Endothelial cell (in vitro differentiated cells): ENCODE measurements around the gene C2CD2L. TPM values are rescaled to one million over a fixed set of nuclear protein-coding genes. Genes with fewer than 3 reads are reported as not detected.

Experiments used
- DNase-seq: peaks from one replicate; pipeline ENCODE4 v3.0.0; 2021; ENCODE audit warnings: low spot score
- H3K27ac Mint-ChIP-seq: one replicate; pipeline ENCODE4 v1.8.0; 2021; ENCODE audit warnings: mixed read lengths, inconsistent platforms; ENCODE audit not compliant: unreplicated experiment
- H3K27me3 Mint-ChIP-seq: one replicate; pipeline ENCODE4 v1.8.0; 2021; ENCODE audit warnings: mild to moderate bottlenecking, moderate library complexity, mixed read lengths, inconsistent platforms; ENCODE audit not compliant: unreplicated experiment
- H3K36me3 Mint-ChIP-seq: one replicate; pipeline ENCODE4 v1.8.0; 2021; ENCODE audit warnings: mild to moderate bottlenecking, low read depth, mixed read lengths, inconsistent platforms; ENCODE audit not compliant: unreplicated experiment
- H3K4me1 Mint-ChIP-seq: one replicate; pipeline ENCODE4 v1.8.0; 2021; ENCODE audit warnings: mild to moderate bottlenecking, mixed read lengths, inconsistent platforms; ENCODE audit not compliant: unreplicated experiment
- H3K4me3 Mint-ChIP-seq: one replicate; pipeline ENCODE4 v1.8.0; 2021; ENCODE audit warnings: mild to moderate bottlenecking, mixed read lengths, inconsistent platforms; ENCODE audit not compliant: unreplicated experiment
- H3K9me3 Mint-ChIP-seq: one replicate; pipeline ENCODE4 v1.8.0; 2021; ENCODE audit warnings: mixed read lengths, inconsistent platforms; ENCODE audit not compliant: unreplicated experiment
- total RNA-seq: library from RNA; stranded (reverse); fragmentation: NEBNext Ultra II Directional; extraction: Animal tissue kit (Norgen Biotek cat#: 25700); gene quantifications from one replicate; pipeline ENCODE4 v1.2.1, GENCODE V29; 2021; ENCODE audit not compliant: unreplicated experiment
- TF ChIP-seq, protein P1 (sequence below): fragments of 200-600 bp; sonication (generic); IDR thresholded peaks from one replicate; pipeline ENCODE4 v1.5.0; 2021; ENCODE audit warnings: antibody characterized with exemption; ENCODE audit not compliant: unreplicated experiment

The C2CD2L gene
- total RNA-seq, 1 donor from 2014 or later: 11.7 TPM

GRCh38 chr11:119149786-119150275, 42.7 kb downstream of the C2CD2L start:
- peaks cover 6% of the 10 kb centered on the region for H3K4me1 Mint-ChIP-seq
- H3K9me3 Mint-ChIP-seq: no peaks in the 10 kb centered on the region
- peak overlapping the region; percentile 49 for H3K4me3 Mint-ChIP-seq
- TF ChIP-seq, protein P1, sequence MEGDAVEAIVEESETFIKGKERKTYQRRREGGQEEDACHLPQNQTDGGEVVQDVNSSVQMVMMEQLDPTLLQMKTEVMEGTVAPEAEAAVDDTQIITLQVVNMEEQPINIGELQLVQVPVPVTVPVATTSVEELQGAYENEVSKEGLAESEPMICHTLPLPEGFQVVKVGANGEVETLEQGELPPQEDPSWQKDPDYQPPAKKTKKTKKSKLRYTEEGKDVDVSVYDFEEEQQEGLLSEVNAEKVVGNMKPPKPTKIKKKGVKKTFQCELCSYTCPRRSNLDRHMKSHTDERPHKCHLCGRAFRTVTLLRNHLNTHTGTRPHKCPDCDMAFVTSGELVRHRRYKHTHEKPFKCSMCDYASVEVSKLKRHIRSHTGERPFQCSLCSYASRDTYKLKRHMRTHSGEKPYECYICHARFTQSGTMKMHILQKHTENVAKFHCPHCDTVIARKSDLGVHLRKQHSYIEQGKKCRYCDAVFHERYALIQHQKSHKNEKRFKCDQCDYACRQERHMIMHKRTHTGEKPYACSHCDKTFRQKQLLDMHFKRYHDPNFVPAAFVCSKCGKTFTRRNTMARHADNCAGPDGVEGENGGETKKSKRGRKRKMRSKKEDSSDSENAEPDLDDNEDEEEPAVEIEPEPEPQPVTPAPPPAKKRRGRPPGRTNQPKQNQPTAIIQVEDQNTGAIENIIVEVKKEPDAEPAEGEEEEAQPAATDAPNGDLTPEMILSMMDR: no peak
- no peak for DNase-seq
- no peak overlapping the region for H3K27ac Mint-ChIP-seq
- peaks cover 29% of the 10 kb centered on the region for H3K27me3 Mint-ChIP-seq
- H3K36me3 Mint-ChIP-seq: no peaks in the 10 kb centered on the region

DNA sequence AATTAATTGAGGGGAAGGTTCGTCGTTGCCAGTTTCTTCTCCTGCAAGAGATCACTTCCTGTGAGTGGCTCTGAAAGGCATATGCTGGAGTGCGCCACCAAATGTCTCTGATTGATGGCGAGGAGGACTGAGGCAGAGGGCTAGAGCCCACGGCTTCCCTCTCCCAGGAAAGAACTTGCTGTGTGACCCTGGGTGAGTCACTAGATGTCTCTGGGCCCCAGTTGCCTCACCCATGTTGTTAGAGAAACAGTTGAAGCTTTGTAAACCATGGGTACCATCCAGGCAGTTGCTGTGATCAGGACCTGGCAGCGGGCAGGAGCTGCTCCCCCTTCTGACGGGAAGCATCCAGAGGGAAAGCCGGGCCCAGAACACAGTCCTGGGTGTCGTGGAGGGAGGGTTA, 44.9 kb downstream of the C2CD2L start:
- no peak for DNase-seq
- no peaks in the 10 kb centered on the region for H3K9me3 Mint-ChIP-seq
- H3K36me3 Mint-ChIP-seq: peaks cover 4% of the 10 kb centered on the region
- H3K4me1 Mint-ChIP-seq: peaks cover 6% of the 10 kb centered on the region
- H3K27ac Mint-ChIP-seq: no peak overlapping the region
- no peak overlapping the region for H3K4me3 Mint-ChIP-seq
- H3K27me3 Mint-ChIP-seq: peaks cover 35% of the 10 kb centered on the region
- TF ChIP-seq, protein P1: no peak

DNA sequence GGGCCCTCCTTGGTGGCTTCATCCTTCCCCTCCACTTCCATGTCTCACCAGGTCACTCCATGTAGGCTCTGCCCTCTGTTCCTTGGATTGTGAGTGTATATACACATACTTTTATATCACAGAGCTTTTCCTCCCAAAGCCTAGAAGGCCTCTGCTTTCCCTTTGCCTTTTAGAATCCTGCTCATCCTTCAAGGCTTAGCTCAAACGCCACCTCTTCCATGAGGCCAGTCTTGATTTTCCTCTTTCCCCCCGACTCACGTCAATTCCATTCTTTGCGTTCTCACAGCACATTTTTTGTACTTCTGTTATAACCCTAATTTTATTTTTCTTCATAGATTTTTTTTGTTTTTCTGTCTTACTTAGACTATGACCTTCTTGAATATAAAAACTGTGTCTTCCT, 45.5 kb downstream of the C2CD2L start:
- no peaks in the 10 kb centered on the region for H3K9me3 Mint-ChIP-seq
- TF ChIP-seq, protein P1: no peak
- no peak for DNase-seq
- peaks cover 4% of the 10 kb centered on the region for H3K36me3 Mint-ChIP-seq
- peak overlapping the region; percentile 27 for H3K4me3 Mint-ChIP-seq
- H3K4me1 Mint-ChIP-seq: peaks cover 5% of the 10 kb centered on the region
- H3K27me3 Mint-ChIP-seq: peaks cover 31% of the 10 kb centered on the region
- no peak overlapping the region for H3K27ac Mint-ChIP-seq

GRCh38 chr11:119153049-119153818, 46.1 kb downstream of the C2CD2L start:
- Mint-ChIP-seq H3K4me3 (no peak overlapping the region), H3K4me1 (peaks cover 4% of the 10 kb centered on the region), H3K27me3 (peaks cover 25% of the 10 kb centered on the region), H3K27ac (no peak overlapping the region), H3K9me3 (no peaks in the 10 kb centered on the region), H3K36me3 (peaks cover 4% of the 10 kb centered on the region)
- DNase-seq: peak; percentile 23
- TF ChIP-seq, protein P1: no peak

DNA sequence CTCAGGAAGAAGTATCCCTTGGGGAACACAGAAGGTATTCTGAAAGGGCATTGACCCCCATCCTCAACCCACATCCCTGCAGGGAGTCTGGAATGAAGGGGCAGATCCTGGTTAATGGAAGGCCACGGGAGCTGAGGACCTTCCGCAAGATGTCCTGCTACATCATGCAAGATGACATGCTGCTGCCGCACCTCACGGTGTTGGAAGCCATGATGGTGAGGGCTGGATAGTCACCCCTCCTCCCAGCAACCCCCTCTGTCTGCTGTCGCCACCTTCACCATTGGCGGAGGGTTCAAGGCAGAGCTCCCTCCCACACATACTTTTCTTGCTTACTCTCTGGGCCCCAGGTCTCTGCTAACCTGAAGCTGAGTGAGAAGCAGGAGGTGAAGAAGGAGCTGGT, 47.0 kb downstream of the C2CD2L start:
- TF ChIP-seq, protein P1: no peak
- Mint-ChIP-seq H3K9me3 (no peaks in the 10 kb centered on the region), H3K4me3 (no peak overlapping the region), H3K27ac (no peak overlapping the region), H3K27me3 (peaks cover 21% of the 10 kb centered on the region), H3K4me1 (no peaks in the 10 kb centered on the region), H3K36me3 (peaks cover 4% of the 10 kb centered on the region)
- no peak for DNase-seq
